Vagina (tissue), 2 donors: ENCODE measurements around the gene WWOX.

ENCODE experiments used
- CTCF ChIP-seq, 3 experiments: fragments of 450-650 bp in 2 of 3; fragments of 200-600 bp in 1 of 3; sonication (generic) in 1 of 3; IDR thresholded peaks; one replicate each; pipeline ENCODE4 v1.5.1; 2017 to 2019; ENCODE audit warnings: antibody characterized with exemption in 3 of 3, mild to moderate bottlenecking in 2 of 3, moderate library complexity in 2 of 3
- POLR2A ChIP-seq, 2 donors: fragments of 450-650 bp; IDR thresholded peaks; one replicate each; pipeline ENCODE4 v1.6.1; 2017; ENCODE audit warnings: antibody characterized with exemption in 2 of 2, mild to moderate bottlenecking in 2 of 2, moderate library complexity in 2 of 2

GRCh38 chr16:78154729-78155461, 55.4 kb downstream of the WWOX start:
- TF ChIP-seq CTCF (IDR thresholded peaks at IDR 0.05) = no peak
- no peak for TF ChIP-seq POLR2A (IDR thresholded peaks at IDR 0.05)
